Measurements from ENCODE around the gene TMEM45A.
"Not testable (repeated sequence)": the region's sequence is repeated elsewhere in the genome, so short reads cannot be mapped to it uniquely, and the experiment has no call there.

Gene TMEM45A

GRCh38 chr3:100581650-100582049 lies 89.2 kb downstream of the TMEM45A start:
- no peak for DNase-seq

DNA sequence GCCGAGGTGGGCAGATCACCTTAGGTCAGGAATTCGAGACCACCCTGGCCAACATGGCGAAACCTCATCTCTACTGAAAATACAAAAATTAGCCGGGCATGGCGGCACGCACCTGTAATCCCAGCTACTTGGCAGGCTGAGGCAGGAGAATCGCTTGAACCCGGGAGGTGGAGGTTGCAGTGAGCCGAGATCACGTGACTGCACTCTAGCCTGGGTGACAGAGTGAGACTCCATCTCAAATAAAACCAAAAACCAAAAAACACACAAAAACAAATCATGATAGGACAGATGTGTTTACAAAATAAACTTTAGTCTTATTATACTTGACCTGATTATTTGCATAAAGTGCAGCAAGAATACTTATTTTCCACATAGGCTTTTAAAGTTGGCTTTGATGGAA lies 89.7 kb downstream of the TMEM45A start:
- not testable (repeated sequence) for DNase-seq

GRCh38 chr3:100584101-100584660 lies 91.8 kb downstream of the TMEM45A start:
- no peak for DNase-seq

GRCh38 chr3:100586832-100587231 lies 94.4 kb downstream of the TMEM45A start:
- DNase-seq = no peak

GRCh38 chr3:100588251-100588650 lies 95.8 kb downstream of the TMEM45A start:
- no peak for DNase-seq

DNA sequence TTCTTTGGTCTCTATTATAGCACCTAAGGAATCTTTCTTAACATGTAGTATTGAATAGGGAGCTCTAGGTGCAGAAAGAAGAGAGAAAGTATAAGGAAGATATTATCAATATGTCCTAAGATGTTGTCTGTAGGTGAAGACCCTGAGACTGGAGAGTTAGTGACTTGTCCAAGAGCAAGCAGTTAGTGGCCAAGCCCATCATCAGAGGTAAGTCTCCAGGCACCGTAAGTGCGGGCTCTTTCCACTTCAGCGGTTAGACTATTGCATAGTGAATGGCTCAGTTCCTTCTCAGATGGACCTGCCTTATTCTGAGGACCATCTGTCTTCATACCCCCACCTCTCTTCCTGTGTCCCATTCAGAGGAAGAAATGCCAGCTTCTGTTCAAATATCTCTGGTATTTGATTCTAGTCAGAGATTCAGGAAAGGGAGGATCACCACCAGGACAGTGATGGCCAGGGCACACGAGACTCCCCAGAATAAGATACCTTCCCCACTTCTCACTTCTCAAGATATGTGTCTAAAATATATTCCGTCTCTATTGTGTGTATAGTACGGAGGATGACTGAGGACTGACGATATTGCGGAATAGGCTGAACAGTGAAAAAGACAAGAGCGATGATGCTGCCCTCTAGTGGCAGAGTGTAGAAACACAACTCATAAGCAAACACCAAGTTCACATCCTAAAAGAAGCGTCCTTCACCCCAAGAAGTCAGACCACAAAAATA lies 97.9 kb downstream of the TMEM45A start:
- peak; percentile 20 for DNase-seq

GRCh38 chr3:100590840-100591147 lies 98.4 kb downstream of the TMEM45A start:
- DNase-seq = no peak

- no peak for DNase-seq
These were observed 99.0 kb downstream of the TMEM45A start for GRCh38 chr3:100591411-100591810.

DNA sequence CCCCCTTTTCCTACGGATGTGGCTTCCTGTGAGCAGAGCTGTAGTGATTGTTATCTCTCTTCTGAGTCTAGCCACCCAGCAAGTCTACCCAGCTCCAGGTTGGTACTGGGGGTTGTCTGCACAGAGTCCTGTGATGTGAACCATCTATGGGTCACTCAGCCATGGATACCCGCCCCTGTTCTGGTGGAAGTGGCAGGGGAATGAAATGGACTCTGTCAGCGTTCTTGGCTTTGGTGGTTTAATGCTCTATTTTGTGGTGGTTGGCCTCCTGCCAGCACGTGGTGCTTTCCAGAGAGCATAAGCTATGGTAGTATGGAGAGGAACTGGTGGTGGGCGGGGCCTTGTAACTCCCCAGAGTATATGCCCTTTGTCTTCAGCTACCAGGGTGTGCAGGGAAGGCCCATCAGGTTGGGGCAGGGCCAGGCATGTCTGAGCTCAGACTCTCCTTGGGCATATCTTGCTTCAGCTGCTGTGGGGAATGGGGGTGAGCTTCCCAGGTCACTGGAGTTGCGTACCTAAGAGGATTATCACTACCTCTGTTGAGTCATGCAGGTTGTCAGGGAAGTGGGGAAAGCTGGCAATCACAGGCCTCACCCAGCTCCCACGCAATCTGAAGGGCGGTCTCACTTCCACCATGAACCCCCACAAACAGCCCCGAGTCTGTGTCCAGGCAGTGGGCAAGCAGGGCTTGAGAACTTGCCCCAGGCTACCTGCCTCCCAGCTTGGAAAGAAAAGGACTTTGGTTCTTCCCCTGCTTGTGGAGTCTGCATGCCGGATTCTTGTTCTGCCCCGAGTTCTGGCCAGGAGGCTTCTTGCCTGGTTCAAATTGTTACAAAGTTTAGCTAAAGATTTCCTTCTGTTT lies 108.0 kb downstream of the TMEM45A start:
- DNase-seq = no peak

DNA sequence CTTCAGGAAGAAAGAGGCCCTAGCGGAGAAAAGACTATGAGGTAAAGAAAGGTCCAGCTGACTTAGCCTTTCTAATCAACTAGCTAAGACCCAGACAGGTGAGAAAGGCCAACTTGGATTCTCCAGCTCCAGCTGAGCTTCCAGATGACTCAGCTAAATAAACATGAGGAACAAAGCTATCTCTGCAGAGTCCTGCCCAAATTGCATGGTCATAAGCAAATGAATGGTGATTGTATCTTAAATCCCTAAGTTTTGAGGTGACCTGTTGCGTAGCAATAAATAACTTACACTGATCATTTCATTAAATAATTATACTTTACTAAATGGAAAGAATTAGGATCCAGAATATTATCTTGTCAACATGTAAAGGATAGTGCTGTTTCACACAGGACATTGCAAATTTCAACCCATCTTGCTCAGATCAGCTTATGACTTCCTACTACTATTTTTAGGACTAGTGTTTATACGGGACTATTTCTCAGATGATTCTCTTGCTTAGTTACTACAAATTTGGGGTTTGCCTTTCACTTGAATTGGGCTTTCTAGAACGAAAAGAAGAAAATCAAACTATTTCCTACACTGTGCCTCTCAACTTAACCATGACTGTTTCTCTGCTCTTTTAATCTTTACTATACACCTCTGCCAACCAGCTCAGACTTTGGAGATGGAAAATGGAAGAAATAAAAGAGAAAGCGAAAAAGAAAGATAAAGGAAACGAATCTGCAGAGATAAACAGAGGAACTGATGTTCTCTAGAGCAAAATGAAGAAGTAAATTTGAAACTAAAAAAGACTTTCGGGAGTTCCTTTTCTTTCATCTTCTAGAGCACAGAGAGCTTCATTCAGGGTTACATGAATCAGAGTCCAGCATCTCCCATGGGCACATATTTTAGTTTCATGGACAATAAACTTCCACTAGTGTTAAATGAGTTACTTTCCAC lies 110.4 kb downstream of the TMEM45A start:
- DNase-seq = no peak

- DNase-seq = no peak
These were observed 111.0 kb downstream of the TMEM45A start for GRCh38 chr3:100603469-100603868.

GRCh38 chr3:100605358-100605757 lies 112.9 kb downstream of the TMEM45A start:
- no peak for DNase-seq

- no peak for DNase-seq
These were observed 114.6 kb downstream of the TMEM45A start for GRCh38 chr3:100606894-100607512.

DNA sequence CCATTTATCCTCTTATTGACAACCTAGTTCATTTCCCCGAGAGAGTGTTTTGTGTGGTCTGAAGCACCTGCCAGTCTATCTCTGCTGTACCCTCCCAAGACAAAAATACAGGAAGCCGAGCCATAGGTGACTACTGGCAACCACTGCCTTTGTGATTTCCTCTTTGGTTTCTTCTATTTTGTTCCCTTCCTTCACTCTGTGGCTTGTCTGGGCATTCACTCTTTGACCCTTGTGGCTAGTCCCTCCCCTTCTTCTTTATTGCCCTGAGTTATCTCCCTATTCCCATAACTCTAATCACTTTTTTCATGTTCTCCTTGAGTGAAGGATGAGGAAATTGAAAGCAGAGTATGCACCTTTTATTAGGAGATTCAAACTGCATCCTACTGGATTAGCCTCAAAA lies 116.9 kb downstream of the TMEM45A start, which contains the start of gene ADGRG7:
Gene ADGRG7, plus strand, starts transcription at position 297 of the 400 bp plus-strand sequence. CDS start 256 bp downstream, outside the sequence.
- no peak for DNase-seq

GRCh38 chr3:100609963-100610362 lies 117.5 kb downstream of the TMEM45A start:
- DNase-seq = no peak

DNA sequence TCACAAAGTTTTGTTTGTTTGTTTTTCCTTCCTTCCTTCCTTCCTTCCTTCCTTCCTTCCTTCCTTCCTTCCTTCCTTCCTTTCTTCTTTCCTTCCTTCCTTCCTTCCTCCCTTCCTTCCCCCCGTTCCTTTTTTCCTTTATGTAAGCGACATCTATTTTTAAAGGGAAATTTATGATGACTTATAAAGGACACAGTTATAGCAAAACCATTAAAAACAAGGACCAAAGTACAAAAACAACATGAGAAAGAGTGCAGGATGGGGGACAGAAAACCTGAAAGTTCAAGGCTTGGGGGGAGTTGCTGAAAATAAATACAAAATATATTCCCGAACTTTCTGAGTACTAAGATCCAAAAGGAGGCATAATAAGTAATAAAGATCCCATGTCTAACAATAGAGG lies 118.8 kb downstream of the TMEM45A start:
- no peak for DNase-seq

DNA sequence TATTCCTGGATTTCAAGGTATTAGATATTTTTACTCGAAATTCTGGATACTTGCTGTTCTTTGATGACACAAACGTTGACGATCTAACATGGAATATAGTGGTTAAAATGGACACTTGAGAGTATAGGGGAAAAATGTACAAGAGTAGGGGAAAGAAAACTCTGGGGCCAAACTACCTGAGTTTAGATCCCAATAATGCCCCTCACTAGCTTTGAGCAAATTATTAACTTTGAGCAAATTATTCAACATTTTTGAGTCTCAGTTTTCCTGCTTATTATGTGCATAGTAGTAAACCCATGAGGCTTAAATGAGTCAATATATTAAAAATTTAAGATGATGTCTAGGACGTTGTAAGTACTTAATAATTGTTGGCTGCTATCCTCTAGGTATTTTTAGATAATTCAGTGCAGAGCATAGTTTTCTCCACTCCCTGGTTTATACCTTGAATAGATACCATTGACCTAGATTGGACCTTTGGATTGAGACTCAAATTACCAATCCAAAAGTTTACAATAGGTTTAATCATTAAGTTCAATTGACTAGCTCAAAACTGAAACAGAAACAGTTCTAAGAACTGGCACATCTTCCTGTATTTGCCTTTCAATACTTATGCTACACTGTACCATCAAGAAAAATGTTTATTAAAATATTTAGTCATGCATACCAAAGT lies 121.4 kb downstream of the TMEM45A start:
- DNase-seq = no peak

DNA sequence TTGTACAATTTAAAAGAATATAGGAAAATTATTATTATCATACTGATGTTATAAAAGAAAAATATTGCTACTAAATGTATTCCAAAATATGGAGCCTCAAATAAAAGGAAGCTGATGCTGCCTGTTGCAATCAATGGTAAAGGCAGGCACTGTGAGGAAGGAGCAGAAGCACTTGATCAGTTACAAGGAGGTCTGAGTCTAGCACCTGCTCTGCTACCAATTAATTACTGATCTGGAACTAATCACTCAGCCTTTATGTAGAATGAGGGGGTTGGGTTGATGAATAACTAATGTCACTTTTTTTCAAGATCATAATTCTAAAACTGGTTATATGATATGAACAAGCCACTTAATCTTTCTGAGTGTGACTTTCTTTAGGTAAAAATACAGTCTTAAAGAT lies 122.5 kb downstream of the TMEM45A start:
- no peak for DNase-seq

DNA sequence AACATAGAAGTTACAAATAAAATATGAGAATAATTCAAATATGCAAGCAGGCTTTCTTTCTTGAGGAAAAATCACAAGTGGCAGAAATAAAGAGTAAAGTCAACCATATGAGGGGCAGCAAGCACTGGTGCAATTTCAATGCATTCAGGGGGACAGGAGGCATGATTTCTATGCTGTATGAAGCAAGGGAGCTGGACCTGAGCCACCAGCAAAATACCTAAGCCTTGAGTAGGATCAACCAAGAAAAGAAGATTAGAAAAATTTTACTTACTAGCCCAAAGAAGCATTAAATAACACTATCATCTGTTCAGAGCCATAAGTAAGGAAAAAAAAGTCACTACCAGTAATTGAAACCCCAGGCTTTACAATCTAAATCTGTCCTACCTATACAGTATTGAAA lies 123.3 kb downstream of the TMEM45A start:
- no peak for DNase-seq

- no peak for DNase-seq
These were observed 128.8 kb downstream of the TMEM45A start for GRCh38 chr3:100621251-100621650.

Data from NCI-H526 treated with DMSO at 0.1 percent for 48 hours (cell line).